Psoas muscle (tissue), 8 donors: Measurements from ENCODE around the gene MC5R. TPM values are rescaled to one million over a fixed set of nuclear protein-coding genes. Genes with fewer than 3 reads are reported as not detected.
"Not testable (repeated sequence)": the region's sequence is repeated elsewhere in the genome, so short reads cannot be mapped to it uniquely, and the experiment has no call there.

Source experiments
- ATAC-seq, 4 donors: fragments of 200-7000 bp; cut with Tn5 transposase; one replicate each; pipeline ENCODE4 v1.9.1; 2020; ENCODE audit warnings: moderate library complexity in 3 of 4, mild to moderate bottlenecking in 2 of 4
- DNase-seq, 2 donors: peaks; one replicate each; pipeline ENCODE4 v3.0.0-alpha.2; 2020
- H3K27ac ChIP-seq: fragments of 200-600 bp; one replicate; pipeline ENCODE4 v1.8.0; 2022
- H3K27me3 ChIP-seq, 3 donors: fragments of 200-600 bp in 1 of 3; one replicate each; pipeline versions ENCODE4 v1.6.1 to v1.8.0; 2013 to 2022; ENCODE audit warnings: low read length in 2 of 3, mild to moderate bottlenecking in 2 of 3, moderate library complexity in 1 of 3; ENCODE audit not compliant: insufficient read depth in 3 of 3
- H3K36me3 ChIP-seq, 2 donors: fragments of 200-600 bp in 1 of 2; one replicate each; pipeline versions ENCODE4 v1.6.1 to v1.8.0; 2013 to 2022; ENCODE audit warnings: low read depth in 1 of 2, mild to moderate bottlenecking in 1 of 2, moderate library complexity in 1 of 2; ENCODE audit not compliant: insufficient read depth in 1 of 2
- H3K4me1 ChIP-seq: fragments of 200-600 bp; one replicate; pipeline ENCODE4 v1.8.0; 2022
- H3K4me3 ChIP-seq: fragments of 200-600 bp; one replicate; pipeline ENCODE4 v1.8.0; 2022; ENCODE audit warnings: mild to moderate bottlenecking
- H3K9me3 ChIP-seq: fragments of 200-600 bp; one replicate; pipeline ENCODE4 v1.8.0; 2022
- WGBS, 3 donors: extraction: QIAGEN DNeasy Blood & Tissue Kit; methylation state at CpG; one replicate each; pipeline versions ENCODE4 v1.1.6 to v1.1.7; 2013; 5-methylcytosine and 5-hydroxymethylcytosine counted together
- intact Hi-C, 2 donors: fragments of 100-400 bp; cut with DNase I; formaldehyde crosslinking; loops; one replicate each; pipeline versions ENCODE4 v1.11.0 to v1.14.2; 2022
- polyA plus RNA-seq, 3 donors: library from polyadenylated mRNA; stranded (reverse); fragments of 200-250 nt; gene quantifications; one replicate each; pipeline ENCODE4 v1.2.3, GENCODE V29; 2013
- total RNA-seq, 4 donors: library from RNA; stranded (reverse); fragmentation: NEBNext Ultra II Directional in 2 of 4; extraction: Animal tissue kit (Norgen Biotek cat#: 25700) in 2 of 4; gene quantifications; one replicate each; pipeline versions ENCODE4 v1.2.1 to v1.2.4, GENCODE V29; 2021 to 2023
- TF ChIP-seq, protein P1 (sequence below): fragments of 200-600 bp; IDR thresholded peaks from one replicate; pipeline ENCODE4 v1.8.0; 2022; ENCODE audit warnings: antibody characterized with exemption
- donor health status: healthy with polysubstance abuse.
- donor health status: DM: no; HTN: no; CAD: no; lungs with moderate emphysema.
- donor health status: Bipolar disorder and iron deficiency.
- donor health status: healthy.
- donor health status: DM: yes; HTN: yes; CAD: no.
- donor health status: DM: no; HTN: no; CAD: no.
- donor health status: DM: no; HTN: no; CAD: no.
- donor health status: DM: yes; HTN: yes; CAD: no.

MC5R gene
- total and polyA plus RNA-seq, 7 donors, result not detected

DNA sequence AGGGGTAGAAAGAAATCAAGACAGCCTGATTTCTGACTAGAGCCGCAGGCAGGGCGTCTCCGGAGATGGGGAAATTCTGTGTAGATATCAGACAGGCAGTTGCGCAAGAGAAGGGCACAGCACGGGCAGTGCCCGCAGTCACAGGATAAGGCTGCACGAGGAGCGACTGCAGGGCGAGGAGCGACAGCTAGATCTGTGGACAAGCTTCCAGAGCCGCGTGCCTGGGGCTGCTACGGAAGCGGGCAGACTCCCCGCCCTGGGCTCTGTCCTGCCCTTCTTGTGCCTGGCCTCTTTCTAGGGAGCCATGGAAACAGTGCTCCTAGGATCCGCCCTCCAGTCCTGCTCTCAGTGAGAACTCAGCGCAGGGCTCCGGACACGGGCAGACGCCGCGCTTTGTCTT is 12.6 kb downstream of the MC5R start:
- Histone ChIP-seq H3K27me3 (peaks cover 0 to 12% (median 0%) of the 10 kb centered on the region in 3 donors), H3K9me3 (no peaks in the 10 kb centered on the region), H3K4me3 (no peak overlapping the region), H3K27ac (no peak overlapping the region), H3K4me1 (no peaks in the 10 kb centered on the region), H3K36me3 (no peaks in the 10 kb centered on the region)
- ATAC-seq (no peak), DNase-seq (no peak)
- TF ChIP-seq, protein P1, sequence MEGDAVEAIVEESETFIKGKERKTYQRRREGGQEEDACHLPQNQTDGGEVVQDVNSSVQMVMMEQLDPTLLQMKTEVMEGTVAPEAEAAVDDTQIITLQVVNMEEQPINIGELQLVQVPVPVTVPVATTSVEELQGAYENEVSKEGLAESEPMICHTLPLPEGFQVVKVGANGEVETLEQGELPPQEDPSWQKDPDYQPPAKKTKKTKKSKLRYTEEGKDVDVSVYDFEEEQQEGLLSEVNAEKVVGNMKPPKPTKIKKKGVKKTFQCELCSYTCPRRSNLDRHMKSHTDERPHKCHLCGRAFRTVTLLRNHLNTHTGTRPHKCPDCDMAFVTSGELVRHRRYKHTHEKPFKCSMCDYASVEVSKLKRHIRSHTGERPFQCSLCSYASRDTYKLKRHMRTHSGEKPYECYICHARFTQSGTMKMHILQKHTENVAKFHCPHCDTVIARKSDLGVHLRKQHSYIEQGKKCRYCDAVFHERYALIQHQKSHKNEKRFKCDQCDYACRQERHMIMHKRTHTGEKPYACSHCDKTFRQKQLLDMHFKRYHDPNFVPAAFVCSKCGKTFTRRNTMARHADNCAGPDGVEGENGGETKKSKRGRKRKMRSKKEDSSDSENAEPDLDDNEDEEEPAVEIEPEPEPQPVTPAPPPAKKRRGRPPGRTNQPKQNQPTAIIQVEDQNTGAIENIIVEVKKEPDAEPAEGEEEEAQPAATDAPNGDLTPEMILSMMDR, result no peak
- intact Hi-C loops, result no loop called here
- 94 to 96% (median 94%) methylated on average over 22 of the region's 22 CpGs for WGBS, 3 donors

DNA sequence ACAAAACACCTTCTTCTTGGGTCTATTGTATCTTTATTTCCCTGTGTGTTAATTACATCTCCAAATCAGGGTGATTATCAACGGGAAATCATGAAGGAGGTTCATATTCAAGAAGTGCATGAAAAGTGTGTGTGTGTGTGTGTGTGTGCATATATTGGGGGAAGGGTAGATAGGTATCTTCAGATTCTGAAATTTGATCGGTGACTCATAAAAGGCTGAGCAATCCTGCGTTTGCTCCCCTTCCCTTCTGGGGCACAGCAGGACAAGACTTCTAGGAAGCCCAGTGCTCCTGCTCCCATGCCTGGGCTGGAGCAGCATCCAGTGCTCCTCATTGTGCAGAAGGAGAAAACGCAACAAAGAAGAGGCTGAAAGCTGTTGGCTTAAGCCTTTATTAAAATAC is 25.8 kb downstream of the MC5R start:
- Histone ChIP-seq H3K27ac (no peak overlapping the region), H3K36me3 (no peaks in the 10 kb centered on the region), H3K4me3 (no peak overlapping the region), H3K27me3 (no peaks in the 10 kb centered on the region), H3K4me1 (no peaks in the 10 kb centered on the region), H3K9me3 (no peaks in the 10 kb centered on the region)
- WGBS, 3 donors, result 83 to 89% (median 84%) methylated on average over 4 of the region's 4 CpGs
- intact Hi-C loops, result no loop called here
- DNase-seq (no peak), ATAC-seq (no peak)
- TF ChIP-seq, protein P1, result no peak

DNA sequence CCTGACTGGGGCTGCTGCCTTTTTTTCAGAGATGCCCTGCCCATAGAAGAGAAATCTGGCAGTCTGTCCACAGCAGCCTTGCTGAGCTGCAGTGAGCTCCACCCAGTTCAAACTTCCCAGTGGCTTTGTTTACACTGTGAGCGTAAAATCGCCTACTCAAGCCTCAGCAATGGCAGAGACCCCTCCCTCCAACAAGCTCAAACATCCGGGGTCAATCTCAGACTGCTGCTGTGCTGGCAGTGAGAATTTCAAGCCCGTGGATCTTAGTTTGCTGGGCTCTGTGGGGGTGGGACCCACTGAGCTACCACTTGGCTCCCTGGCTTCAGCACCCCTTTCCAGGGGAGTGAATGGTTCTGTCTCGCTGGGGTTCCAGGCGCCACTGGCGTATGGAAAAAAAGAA is 38.9 kb downstream of the MC5R start:
- intact Hi-C loops, H3K9me3 ChIP-seq, DNase-seq, ATAC-seq, H3K27me3 ChIP-seq, H3K4me3 ChIP-seq, H3K36me3 ChIP-seq, H3K4me1 ChIP-seq, H3K27ac ChIP-seq: not testable (repeated sequence)
- 23 to 29% (median 28%) methylated on average over 7 of the region's 7 CpGs for whole genome bisulfite sequencing, 3 donors

DNA sequence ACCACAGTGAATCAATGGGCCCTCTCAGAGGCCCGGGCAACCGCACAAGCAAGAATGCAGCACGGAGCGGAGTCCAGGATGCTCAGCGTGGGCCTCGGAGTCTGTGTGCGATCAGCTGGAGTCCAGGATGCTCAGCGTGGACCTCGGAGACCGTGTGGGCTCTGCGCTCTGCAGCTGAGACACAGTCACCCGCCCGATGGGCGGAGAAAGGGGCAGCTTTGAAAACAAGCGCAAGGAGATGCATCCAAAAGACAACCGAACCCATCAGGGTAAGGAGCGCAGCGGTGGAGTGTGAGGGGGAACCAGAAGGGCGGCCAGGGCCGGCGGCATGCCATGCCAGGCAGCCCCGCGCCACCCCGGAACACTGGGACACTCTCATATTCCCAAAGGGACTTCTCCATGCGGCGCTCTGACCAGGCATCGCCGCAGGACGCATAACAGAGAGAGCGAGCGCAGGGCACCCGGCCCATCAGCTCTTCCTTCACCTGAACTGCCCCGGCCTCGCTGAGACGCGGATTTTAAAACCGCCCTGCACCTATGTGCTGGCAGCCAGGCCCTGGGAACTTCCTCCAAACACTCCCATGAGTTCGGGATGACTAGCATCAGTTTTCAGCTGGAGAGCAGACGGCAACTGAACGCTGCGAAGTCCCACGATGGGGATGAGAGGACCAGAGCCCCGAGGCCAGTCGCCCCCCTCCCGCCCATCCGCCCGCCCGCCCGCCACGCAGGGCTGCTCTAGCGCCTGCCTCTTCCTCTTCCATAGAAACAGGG is 44.7 kb downstream of the MC5R start:
- DNase-seq (no peak), ATAC-seq (no peak)
- H3K4me1 ChIP-seq, result no peaks in the 10 kb centered on the region
- intact Hi-C loops, result no loop called here
- H3K36me3 ChIP-seq, result no peaks in the 10 kb centered on the region
- peaks cover 2 to 48% (median 6%) of the 10 kb centered on the region in 3 donors for H3K27me3 ChIP-seq
- WGBS, 3 donors, result 1 to 2% (median 2%) methylated on average over 49 to 51 of the region's 51 CpGs
- H3K27ac ChIP-seq, result no peak overlapping the region
- TF ChIP-seq, protein P1, result no peak
- H3K9me3 ChIP-seq, result no peaks in the 10 kb centered on the region
- H3K4me3 ChIP-seq, result no peak overlapping the region

DNA sequence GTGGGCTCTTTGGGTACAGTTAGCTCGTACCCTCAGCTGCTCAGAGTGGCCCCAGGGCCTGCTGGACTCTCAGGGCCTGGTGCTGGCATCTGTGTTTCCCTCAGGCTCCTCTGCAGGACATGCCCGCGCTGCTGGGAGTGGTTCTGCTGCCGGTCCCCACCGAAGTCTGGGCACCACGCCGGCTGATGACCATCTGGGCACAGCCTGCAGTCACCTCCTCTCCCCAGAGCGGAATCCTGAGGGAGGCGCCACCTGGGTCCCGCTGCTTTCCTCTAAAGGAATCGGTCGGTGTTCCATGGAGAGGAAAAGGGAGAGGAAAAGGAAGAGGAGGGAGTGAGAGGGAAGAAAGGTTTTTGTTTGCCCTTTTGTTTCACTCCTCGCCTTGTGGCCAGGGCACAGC is 47.8 kb downstream of the MC5R start:
- intact Hi-C loops, result no loop called here
- WGBS, 3 donors, result 27 to 34% (median 28%) methylated on average over 13 of the region's 13 CpGs

More for the DNA sequence above, 47.8 kb downstream of the MC5R start:
- Histone ChIP-seq H3K36me3 (no peaks in the 10 kb centered on the region), H3K27ac (no peak overlapping the region), H3K9me3 (no peaks in the 10 kb centered on the region), H3K4me3 (no peak overlapping the region), H3K4me1 (no peaks in the 10 kb centered on the region), H3K27me3 (peaks cover 0 to 48% (median 6%) of the 10 kb centered on the region in 3 donors)
- DNase-seq (no peak), ATAC-seq (no peak)
- TF ChIP-seq, protein P1, result no peak
